HG03095 (cell line): ENCODE measurements around the gene KIAA1755.
"Not testable (repeated sequence)": the region's sequence is repeated elsewhere in the genome, so short reads cannot be mapped to it uniquely, and the experiment has no call there.

Source experiments
- ATAC-seq: cut with Tn5 transposase; IDR thresholded peaks from one replicate; pipeline ENCODE4 v1.9.1; 2021; ENCODE audit warnings: moderate library complexity; ENCODE audit not compliant: unreplicated experiment

The KIAA1755 gene

GRCh38 chr20:38267901-38268514 is 7.5 kb upstream of the KIAA1755 start:
- ATAC-seq: no peak

GRCh38 chr20:38267296-38267695 is 6.8 kb upstream of the KIAA1755 start:
- no peak for ATAC-seq

GRCh38 chr20:38266426-38266825 is 5.9 kb upstream of the KIAA1755 start:
- ATAC-seq: no peak

- no peak for ATAC-seq
These were observed 2.4 kb upstream of the KIAA1755 start for GRCh38 chr20:38262931-38263330.

- ATAC-seq: no peak
These were observed 487 bp upstream of the KIAA1755 start for GRCh38 chr20:38261054-38261390.

DNA sequence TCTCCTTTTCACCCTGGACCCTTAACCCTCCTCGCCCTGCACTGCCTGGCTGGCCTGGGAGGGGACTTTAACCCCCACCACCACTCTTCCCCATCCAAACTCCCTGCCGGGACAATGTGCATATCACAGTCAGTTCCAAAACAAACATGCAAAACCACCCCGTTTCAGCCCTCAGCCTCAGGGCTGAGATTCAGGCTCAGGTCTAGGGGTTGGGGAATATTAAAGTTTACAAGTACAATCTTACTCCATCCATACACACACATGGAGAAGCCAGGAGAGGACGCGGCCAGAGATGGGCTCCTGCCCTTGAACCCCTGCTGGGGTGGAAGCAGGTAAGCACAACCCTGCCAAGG is 534 bp downstream of the KIAA1755 start:
- ATAC-seq: no peak

DNA sequence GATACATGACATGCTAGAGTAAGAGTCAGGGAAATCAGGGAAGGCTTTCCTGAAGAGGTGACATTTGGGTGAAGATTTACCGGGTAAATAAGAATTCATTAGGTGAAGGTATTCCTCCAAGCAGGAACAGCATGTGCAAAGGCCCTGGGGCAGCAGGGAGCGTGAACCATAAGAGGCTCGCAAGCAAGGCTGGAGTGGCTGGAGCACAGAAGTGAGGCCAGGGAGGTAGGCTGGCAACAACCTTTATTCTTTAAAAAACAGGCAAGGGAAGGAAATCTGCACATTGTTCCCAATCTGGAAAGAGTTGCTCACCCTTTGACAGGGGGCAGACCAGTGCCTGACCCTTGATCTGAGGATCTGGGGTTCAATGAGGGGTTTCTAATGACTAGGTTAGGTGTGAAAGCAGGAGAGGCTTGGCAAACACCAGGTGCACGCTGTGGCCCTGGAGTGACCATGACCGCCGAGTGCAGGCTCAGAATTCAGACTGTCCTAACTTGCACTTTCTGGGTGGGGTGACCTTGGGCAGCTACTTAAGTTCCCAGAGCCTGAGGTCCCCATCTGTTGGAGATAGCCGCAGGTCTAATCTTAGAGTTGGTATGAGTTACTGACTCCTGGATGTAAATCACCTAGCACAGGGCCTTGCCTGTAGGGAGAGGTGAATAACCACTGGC is 1.9 kb downstream of the KIAA1755 start:
- ATAC-seq: no peak

GRCh38 chr20:38256966-38257365 is 3.6 kb downstream of the KIAA1755 start:
- no peak for ATAC-seq

- ATAC-seq: no peak
These were observed 4.5 kb downstream of the KIAA1755 start for GRCh38 chr20:38256021-38256420.

DNA sequence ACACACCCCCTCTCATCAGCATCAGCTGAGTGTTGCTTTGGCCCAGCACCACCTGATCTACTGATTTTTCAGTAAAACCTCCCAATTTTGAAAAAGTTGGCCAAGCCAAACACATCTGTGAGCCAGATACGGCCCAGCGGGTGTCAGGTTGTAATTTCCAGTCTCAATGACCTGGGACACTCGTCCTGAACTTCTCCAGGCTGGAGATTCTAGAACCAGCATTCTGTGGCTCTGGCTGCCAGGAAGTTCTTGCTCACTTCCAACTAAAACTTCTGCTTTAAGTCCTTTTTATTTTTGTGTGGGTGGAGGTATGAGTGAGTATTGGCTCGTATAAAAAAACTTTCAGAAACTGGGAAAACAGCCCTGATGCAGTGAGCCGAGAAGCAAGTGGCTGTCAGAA is 5.1 kb downstream of the KIAA1755 start:
- no peak for ATAC-seq

DNA sequence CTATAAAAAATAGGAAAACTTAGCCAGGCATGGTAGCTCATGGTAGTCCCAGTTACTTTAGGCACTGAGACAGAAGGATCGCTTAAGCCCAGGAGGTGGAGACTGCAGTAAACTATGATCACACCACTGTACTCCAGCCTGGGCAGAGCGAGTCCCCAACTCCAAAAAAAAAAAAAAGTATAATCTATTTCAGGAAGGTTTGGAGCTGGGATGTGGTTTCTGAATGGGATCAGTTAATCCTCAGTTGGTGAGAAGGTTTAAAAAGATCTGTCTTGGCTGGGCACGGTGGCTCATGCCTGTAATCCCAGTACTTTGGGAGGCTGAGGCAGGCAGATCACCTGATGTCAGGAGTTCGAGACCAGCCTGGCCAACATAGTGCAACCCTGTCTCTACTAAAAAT is 5.9 kb downstream of the KIAA1755 start:
- ATAC-seq: not testable (repeated sequence)

DNA sequence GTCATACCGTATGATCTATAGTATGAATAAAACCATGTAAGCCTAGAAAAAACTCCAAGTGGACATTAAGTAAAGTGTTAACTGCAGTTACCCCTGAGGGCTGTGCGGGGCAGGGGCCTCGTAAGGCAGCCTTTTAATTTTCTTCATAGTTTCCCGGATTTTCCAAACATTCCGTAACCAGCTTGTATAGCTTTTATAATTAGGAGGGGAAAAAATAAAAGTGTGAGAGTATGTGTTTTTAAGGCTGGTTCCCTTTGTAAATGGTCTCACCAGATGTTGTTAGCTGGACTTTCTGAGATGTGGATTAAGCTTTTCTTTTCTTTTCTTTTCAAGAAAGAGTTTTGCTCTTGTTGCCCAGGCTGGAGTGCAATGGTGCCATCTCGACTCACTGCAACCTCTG is 7.0 kb downstream of the KIAA1755 start:
- no peak for ATAC-seq

GRCh38 chr20:38252292-38253288 is 7.9 kb downstream of the KIAA1755 start:
- no peak for ATAC-seq

- ATAC-seq: not testable (repeated sequence)
These were observed 9.1 kb downstream of the KIAA1755 start for GRCh38 chr20:38251441-38251840.

- no peak for ATAC-seq
These were observed 9.9 kb downstream of the KIAA1755 start for GRCh38 chr20:38250609-38251008.

GRCh38 chr20:38249536-38250310 is 10.8 kb downstream of the KIAA1755 start:
- no peak for ATAC-seq

DNA sequence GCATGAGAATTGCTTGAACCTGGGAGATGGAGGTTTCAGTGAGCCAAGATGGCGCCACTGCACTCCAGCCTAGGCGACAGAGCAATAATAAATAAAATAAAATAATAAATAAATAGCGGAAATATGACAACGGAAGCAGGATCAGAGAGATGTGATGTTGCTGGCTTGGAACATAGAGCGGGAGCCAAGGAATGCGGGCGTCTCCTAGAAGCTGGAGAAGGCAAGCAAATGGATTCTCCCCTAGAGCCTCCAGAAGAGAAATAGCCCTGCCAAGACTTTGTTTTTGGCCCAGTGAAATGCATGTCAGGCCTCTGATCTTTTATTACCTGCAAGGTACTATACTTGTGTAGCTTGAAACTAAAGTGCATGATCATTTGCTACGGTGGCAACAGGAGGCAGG is 12.4 kb downstream of the KIAA1755 start:
- ATAC-seq: no peak

GRCh38 chr20:38247725-38248124 is 12.8 kb downstream of the KIAA1755 start:
- ATAC-seq: not testable (repeated sequence)

GRCh38 chr20:38247166-38247509 is 13.4 kb downstream of the KIAA1755 start:
- ATAC-seq: no peak

GRCh38 chr20:38246357-38247165 is 14.0 kb downstream of the KIAA1755 start:
- no peak for ATAC-seq
